H1 (cell line): ENCODE measurements around the gene SBK2. TPM values are rescaled to one million over a fixed set of nuclear protein-coding genes. Genes with fewer than 3 reads are reported as not detected.

Source experiments
- BCL11A ChIP-seq, 2 experiments: IDR thresholded peaks; one replicate each; pipeline ENCODE4 v1.6.1; 2011; ENCODE audit warnings: low read depth in 2 of 2, low read length in 2 of 2, mild to moderate bottlenecking in 2 of 2
- GTF2F1 ChIP-seq: IDR thresholded peaks from 2 replicates; pipeline ENCODE4 v1.6.1; 2012; ENCODE audit warnings: low read depth, low read length, improper control_type of control experiment, borderline replicate concordance
- KDM1A ChIP-seq: fragments of 200-600, 300-600 bp; sonication (generic); IDR thresholded peaks from 2 replicates; pipeline ENCODE4 v1.7.1; 2016; ENCODE audit warnings: mild to moderate bottlenecking, low read length, borderline replicate concordance
- MAX ChIP-seq: IDR thresholded peaks from 2 replicates; pipeline ENCODE4 v1.6.1; 2012; ENCODE audit warnings: inconsistent platforms
- POU5F1 ChIP-seq: IDR thresholded peaks from 2 replicates; pipeline ENCODE4 v1.6.1; 2011; ENCODE audit warnings: low read depth, mild to moderate bottlenecking, low read length, moderate library complexity
- RBBP5 ChIP-seq: IDR thresholded peaks from 2 replicates; pipeline ENCODE4 v1.7.1; 2012; ENCODE audit warnings: low read depth, mild to moderate bottlenecking, inconsistent platforms, low read length, moderate library complexity, borderline replicate concordance
- RFX5 ChIP-seq: IDR thresholded peaks from 2 replicates; pipeline ENCODE4 v1.6.1; 2011; ENCODE audit warnings: low read depth, low read length, improper control_type of control experiment, borderline replicate concordance
- SIN3A ChIP-seq, 2 experiments: IDR thresholded peaks in 1 of 2; conservative IDR thresholded peaks in 1 of 2; 2 replicates each; pipeline ENCODE4 v1.6.1; 2011 to 2012; ENCODE audit warnings: low read length in 2 of 2, improper control_type of control experiment in 1 of 2, low read depth in 1 of 2, mild to moderate bottlenecking in 1 of 2
- SIRT6 ChIP-seq: IDR thresholded peaks from one replicate; pipeline ENCODE4 v1.7.1; 2012; ENCODE audit warnings: low read length, inconsistent platforms
- SP1 ChIP-seq: IDR thresholded peaks from 2 replicates; pipeline ENCODE4 v1.6.1; 2011; ENCODE audit warnings: low read depth, low read length
- polyA plus RNA-seq, 7 experiments: library from polyadenylated mRNA; depleted of rRNA in 3 of 7; stranded (reverse) in 5 of 7; unstranded in 2 of 7; fragments of >200 nt in 5 of 7; fragments of 200-250 nt in 2 of 7; gene quantifications; 1 replicate in 5 of 7; 2 replicates in 1 of 7; 4 replicates in 1 of 7; pipeline versions ENCODE4 v1.2.1 to v1.2.3, GENCODE V29; 2011 to 2013; ENCODE audit warnings: missing spikeins in 2 of 7, mixed read lengths in 2 of 7
- total RNA-seq: library from RNA; stranded (reverse); fragmentation: NEBNext Ultra II Directional; extraction: Animal tissue kit (Norgen Biotek cat#: 25700); gene quantifications from 2 replicates; pipeline ENCODE4 v1.2.1, GENCODE V29; 2021

Gene SBK2
- total and polyA plus RNA-seq, 2 of the 8 experiments (the other 6 are each of a cell fraction or from before 2014, with no cell fraction given): 3.2 to 4.1 TPM

- TF ChIP-seq SP1 (no peak), KDM1A (no peak), BCL11A (IDR thresholded peaks at IDR 0.05; ENCODE audit: low read depth in 2 of 2, low read length in 2 of 2) (no peak), SIRT6 (no peak), RBBP5 (no peak), RFX5 (no peak), MAX (no peak), GTF2F1 (no peak), SIN3A (conservative IDR thresholded peaks at IDR 0.05 in 1 of 2, IDR thresholded peaks at IDR 0.05 in 1 of 2; ENCODE audit: low read depth in 1 of 2, low read length in 2 of 2) (no peak; a peak in 2 of 4 replicates), POU5F1 (no peak)
Observed at GRCh38 chr19:55485439-55486011, 51.4 kb downstream of the SBK2 start (continued).
